DOHH2 (cell line): ENCODE data around the gene RNF223.

Source experiments
- CTCF ChIP-seq: fragments of 200-600 bp; sonication (generic); IDR thresholded peaks from one replicate; pipeline ENCODE4 v1.5.1; 2014; ENCODE audit warnings: antibody characterized with exemption, mild to moderate bottlenecking, low read depth, low read length; ENCODE audit not compliant: poor library complexity, severe bottlenecking
- EZH2phosphoT487 ChIP-seq: fragments of 200-600 bp; sonication (generic); IDR thresholded peaks from 2 replicates; pipeline ENCODE4 v1.6.1; 2017; ENCODE audit warnings: borderline replicate concordance, mild to moderate bottlenecking, antibody characterized with exemption, low read length, moderate library complexity, mixed read lengths

GRCh38 chr1:1091344-1092148, 17.4 kb upstream of the RNF223 start:
- TF ChIP-seq EZH2phosphoT487 (no peak), CTCF (no peak)
